Caco-2 (cell line): ENCODE results near the gene PTEN. TPM values are rescaled to one million over a fixed set of nuclear protein-coding genes. Genes with fewer than 3 reads are reported as not detected.

Experiments used
- BruUV-seq: library from RNA; stranded (reverse); fragments of 400-500 nt; replicated peaks from 2 replicates; lab custom pipeline; 2021; lab: Mats Ljungman, UMichigan
- CTCF ChIA-PET: fragments of 300-600 bp; sonication (Branson Sonifier 250); formaldehyde crosslinking; loops from one replicate; lab custom pipeline; 2022; ENCODE audit warnings: antibody characterized with exemption; lab: Charles Lee
- POLR2A ChIA-PET: fragments of 300-600 bp; sonication (Branson Sonifier 250); formaldehyde crosslinking; loops from one replicate; lab custom pipeline; 2022; ENCODE audit warnings: antibody characterized with exemption; lab: Charles Lee
- DNase-seq, 2 experiments: peaks; one replicate each; pipeline versions ENCODE4 v3.0.0 to v3.0.0-alpha.2; 2020 to 2022
- H3K27me3 ChIP-seq: replicated peaks from 2 replicates; pipeline ENCODE4 v1.6.0; 2011; ENCODE audit warnings: low read length; ENCODE audit not compliant: control insufficient read depth, insufficient read depth
- H3K36me3 ChIP-seq: 2 replicates; pipeline ENCODE4 v1.5.1; 2011; ENCODE audit warnings: low read length; ENCODE audit not compliant: control insufficient read depth, insufficient read depth
- H3K4me1 ChIP-seq: fragments of 250-450 bp; sonication (Bioruptor Pico); 2 replicates; pipeline ENCODE4 v1.5.1; 2020; ENCODE audit warnings: mild to moderate bottlenecking
- H3K4me3 ChIP-seq: 2 replicates; pipeline ENCODE4 v1.5.1; 2011; ENCODE audit warnings: low read depth, mild to moderate bottlenecking, control low read depth, low read length
- H3K9me3 ChIP-seq: fragments of 250-450 bp; sonication (Bioruptor Pico); 2 replicates; pipeline ENCODE4 v1.5.1; 2020; ENCODE audit warnings: mild to moderate bottlenecking, moderate library complexity
- H3K27ac Mint-ChIP-seq: one replicate; pipeline ENCODE4 v1.8.0; 2022; ENCODE audit warnings: mixed read lengths; ENCODE audit not compliant: unreplicated experiment
- H3K27me3 Mint-ChIP-seq: one replicate; pipeline ENCODE4 v1.8.0; 2022; ENCODE audit warnings: mixed read lengths; ENCODE audit not compliant: insufficient read depth, unreplicated experiment
- H3K36me3 Mint-ChIP-seq: one replicate; pipeline ENCODE4 v1.8.0; 2022; ENCODE audit warnings: mild to moderate bottlenecking, mixed read lengths; ENCODE audit not compliant: insufficient read depth, unreplicated experiment
- H3K4me1 Mint-ChIP-seq: one replicate; pipeline ENCODE4 v1.8.0; 2022; ENCODE audit warnings: low read depth, mixed read lengths; ENCODE audit not compliant: unreplicated experiment
- H3K4me3 Mint-ChIP-seq: one replicate; pipeline ENCODE4 v1.8.0; 2022; ENCODE audit warnings: mild to moderate bottlenecking, moderate library complexity, mixed read lengths; ENCODE audit not compliant: unreplicated experiment
- H3K9me3 Mint-ChIP-seq: one replicate; pipeline ENCODE4 v1.8.0; 2022; ENCODE audit warnings: mixed read lengths; ENCODE audit not compliant: unreplicated experiment
- CTCF ChIP-seq, 2 experiments: fragments of 200-600 bp in 1 of 2; IDR thresholded peaks; 1 replicate in 1 of 2; 2 replicates in 1 of 2; pipeline versions ENCODE4 v1.5.1 to v1.8.0; 2011 to 2022; ENCODE audit warnings: antibody characterized with exemption in 1 of 2, control low read depth in 1 of 2, inconsistent platforms in 1 of 2, low read depth in 1 of 2, low read length in 1 of 2, mild to moderate bottlenecking in 1 of 2, moderate library complexity in 1 of 2; ENCODE audit not compliant: insufficient read depth in 1 of 2, severe bottlenecking in 1 of 2, unreplicated experiment in 1 of 2
- intact Hi-C: fragments of 100-400 bp; cut with micrococcal nuclease; formaldehyde crosslinking; loops from one replicate; pipeline ENCODE4 v1.10.0; 2022; ENCODE audit not compliant: unreplicated experiment
- total RNA-seq: library from RNA; stranded (reverse); gene quantifications from 2 replicates; pipeline ENCODE4 v1.2.3, GENCODE V29; 2022

Gene PTEN
- total RNA-seq, 1 experiment from 2014 or later: 56.3 TPM

GRCh38 chr10:88012641-88013040, 149.2 kb downstream of the PTEN start:
- Histone ChIP-seq H3K36me3 (no peaks in the 10 kb centered on the region), H3K4me3 (no peak overlapping the region), H3K4me1 (no peaks in the 10 kb centered on the region), H3K27me3 (no peaks in the 10 kb centered on the region), H3K9me3 (no peaks in the 10 kb centered on the region)
- Mint-ChIP-seq H3K27me3 (no peaks in the 10 kb centered on the region), H3K9me3 (no peaks in the 10 kb centered on the region), H3K4me3 (no peak overlapping the region), H3K36me3 (no peaks in the 10 kb centered on the region), H3K27ac (no peak overlapping the region), H3K4me1 (peaks cover 6% of the 10 kb centered on the region)
- ChIA-PET CTCF (no interaction called here), POLR2A (no interaction called here)
- TF ChIP-seq CTCF (IDR thresholded peaks at IDR 0.05; ENCODE audit: insufficient read depth in 1 of 2, low read depth in 1 of 2, low read length in 1 of 2, severe bottlenecking in 1 of 2, unreplicated experiment in 1 of 2): no peak
- no TSS peak for BruUV-seq
- intact Hi-C loops: no loop called here
- DNase-seq: no peak

GRCh38 chr10:88017781-88018180, 154.4 kb downstream of the PTEN start:
- H3K36me3 ChIP-seq: no peaks in the 10 kb centered on the region; the same call in 1 of the 2 replicates
- no TSS peak for BruUV-seq
- no peak overlapping the region for H3K4me3 ChIP-seq
- no peaks in the 10 kb centered on the region for H3K27me3 ChIP-seq
- Mint-ChIP-seq H3K36me3 (no peaks in the 10 kb centered on the region), H3K4me3 (no peak overlapping the region), H3K9me3 (no peaks in the 10 kb centered on the region), H3K4me1 (no peaks in the 10 kb centered on the region), H3K27me3 (no peaks in the 10 kb centered on the region), H3K27ac (no peak overlapping the region)
- intact Hi-C loops: no loop called here
- no peaks in the 10 kb centered on the region for H3K9me3 ChIP-seq
- ChIA-PET POLR2A (no interaction called here), CTCF (no interaction called here)
- TF ChIP-seq CTCF (IDR thresholded peaks at IDR 0.05; ENCODE audit: insufficient read depth in 1 of 2, low read depth in 1 of 2, low read length in 1 of 2, severe bottlenecking in 1 of 2, unreplicated experiment in 1 of 2): no peak
- no peak for DNase-seq
- H3K4me1 ChIP-seq: no peaks in the 10 kb centered on the region

DNA sequence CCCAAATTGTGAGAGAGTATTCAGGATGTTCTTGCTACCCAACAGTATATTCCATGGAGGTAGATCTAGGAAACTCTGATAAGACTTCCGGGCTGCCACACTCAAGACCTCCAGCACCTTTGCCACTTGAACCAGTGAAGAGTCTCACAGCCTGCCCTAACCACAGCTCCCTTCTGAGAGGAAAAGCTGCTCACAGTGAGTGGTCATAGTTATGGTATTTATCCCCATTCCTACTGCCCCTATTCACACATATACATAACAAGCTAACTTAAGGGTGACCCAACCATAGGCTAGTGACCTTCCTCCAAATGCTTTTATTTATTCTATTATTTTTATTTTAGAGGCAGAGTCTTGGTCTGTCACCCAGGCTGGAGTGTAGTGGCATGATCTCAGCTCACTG, 156.3 kb downstream of the PTEN start:
- Mint-ChIP-seq H3K27me3 (no peaks in the 10 kb centered on the region), H3K4me3 (no peak overlapping the region), H3K36me3 (no peaks in the 10 kb centered on the region), H3K27ac (no peak overlapping the region), H3K9me3 (no peaks in the 10 kb centered on the region), H3K4me1 (no peaks in the 10 kb centered on the region)
- POLR2A ChIA-PET: no interaction called here
- no peak for TF ChIP-seq CTCF (IDR thresholded peaks at IDR 0.05; ENCODE audit: insufficient read depth in 1 of 2, low read depth in 1 of 2, low read length in 1 of 2, severe bottlenecking in 1 of 2, unreplicated experiment in 1 of 2)
- Histone ChIP-seq H3K36me3 (no peaks in the 10 kb centered on the region; the same call in 1 of the 2 replicates), H3K9me3 (no peaks in the 10 kb centered on the region), H3K4me1 (no peaks in the 10 kb centered on the region), H3K27me3 (no peaks in the 10 kb centered on the region), H3K4me3 (no peak overlapping the region)
- no TSS peak for BruUV-seq
- CTCF ChIA-PET: no interaction called here
- intact Hi-C loops: no loop called here
- no peak for DNase-seq

Other genes starting within 250 kb of the PTEN start
- gene PAPSS2, start 203.7 kb upstream of the PTEN start, total RNA-seq: 4.3 and 6.2 TPM in 2 replicates
- gene ATAD1, start 45.4 kb upstream of the PTEN start, total RNA-seq: 48.8 and 51.6 TPM in 2 replicates
- 1.0 and 1.2 TPM in 2 replicates for gene KLLN, start 92 bp upstream of the PTEN start, total RNA-seq